ENCODE measurements around the gene GRIA1.

The GRIA1 gene

GRCh38 chr5:153632748-153633290 is 142.3 kb downstream of the GRIA1 start:
- Histone ChIP-seq H4K20me1 (ENCODE audit: insufficient read depth, low read length) (no peaks in the 10 kb centered on the region), H3K9ac (ENCODE audit: low read length) (no peak overlapping the region), H3K9me3 (ENCODE audit: insufficient read depth, low read length) (no peaks in the 10 kb centered on the region), H3K4me1 (ENCODE audit: low read length) (no peaks in the 10 kb centered on the region), H3K4me3 (ENCODE audit: low read length) (no peak overlapping the region), H3K27ac (ENCODE audit: low read length) (no peak overlapping the region), H2AFZ (ENCODE audit: low read depth, low read length) (no peak overlapping the region), H3K27me3 (ENCODE audit: low read depth, low read length) (no peaks in the 10 kb centered on the region; the same call in 1 of the 2 replicates), H3K79me2 (ENCODE audit: low read length) (no peaks in the 10 kb centered on the region), H3K4me2 (ENCODE audit: low read length) (no peak overlapping the region), H3K36me3 (replicated peaks; ENCODE audit: low read depth, low read length) (no peaks in the 10 kb centered on the region)
- TF ChIP-seq EZH2phosphoT487 (IDR thresholded peaks at IDR 0.05; ENCODE audit: low read depth) (no peak), CTCF (IDR thresholded peaks at IDR 0.05; ENCODE audit: low read depth, low read length) (no peak)

GRCh38 chr5:153636670-153637451 is 146.4 kb downstream of the GRIA1 start:
- Histone ChIP-seq H2AFZ (ENCODE audit: low read depth, low read length) (no peak overlapping the region), H4K20me1 (ENCODE audit: insufficient read depth, low read length) (no peaks in the 10 kb centered on the region), H3K36me3 (replicated peaks; ENCODE audit: low read depth, low read length) (no peaks in the 10 kb centered on the region), H3K4me1 (ENCODE audit: low read length) (no peaks in the 10 kb centered on the region), H3K27me3 (ENCODE audit: low read depth, low read length) (no peaks in the 10 kb centered on the region; the same call in 1 of the 2 replicates), H3K4me2 (ENCODE audit: low read length) (no peak overlapping the region), H3K79me2 (ENCODE audit: low read length) (no peaks in the 10 kb centered on the region), H3K27ac (ENCODE audit: low read length) (no peak overlapping the region), H3K9ac (ENCODE audit: low read length) (no peak overlapping the region), H3K9me3 (ENCODE audit: insufficient read depth, low read length) (no peaks in the 10 kb centered on the region), H3K4me3 (ENCODE audit: low read length) (no peak overlapping the region)
- TF ChIP-seq EZH2phosphoT487 (IDR thresholded peaks at IDR 0.05; ENCODE audit: low read depth) (no peak), CTCF (IDR thresholded peaks at IDR 0.05; ENCODE audit: low read depth, low read length) (no peak)

DNA sequence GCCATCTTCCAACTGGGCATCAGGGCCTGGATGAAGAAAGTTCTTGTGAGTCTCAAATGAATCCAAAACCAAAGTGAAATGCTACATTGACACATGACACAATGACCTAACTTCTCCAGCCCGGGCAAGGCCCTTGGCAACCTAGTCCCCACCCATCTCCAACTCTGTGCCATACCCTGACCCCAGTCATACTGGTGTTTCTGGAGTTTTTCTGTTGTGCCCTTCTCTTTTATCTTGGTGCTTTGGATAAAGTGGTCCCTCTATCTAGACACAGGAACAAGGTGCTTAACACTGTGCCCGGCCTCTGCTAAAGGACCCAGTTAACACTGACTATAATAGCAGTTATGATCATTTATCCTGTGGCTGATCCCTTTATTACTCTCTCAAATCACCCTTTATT is 149.8 kb downstream of the GRIA1 start:
- TF ChIP-seq CTCF (IDR thresholded peaks at IDR 0.05; ENCODE audit: low read depth, low read length), result no peak
- TF ChIP-seq EZH2phosphoT487 (IDR thresholded peaks at IDR 0.05; ENCODE audit: low read depth), result no peak
- Histone ChIP-seq H3K4me3 (ENCODE audit: low read length) (no peak overlapping the region), H3K9ac (ENCODE audit: low read length) (no peak overlapping the region), H3K4me2 (ENCODE audit: low read length) (no peak overlapping the region), H3K27ac (ENCODE audit: low read length) (no peak overlapping the region), H3K4me1 (ENCODE audit: low read length) (no peaks in the 10 kb centered on the region), H3K79me2 (ENCODE audit: low read length) (no peaks in the 10 kb centered on the region), H3K36me3 (replicated peaks; ENCODE audit: low read depth, low read length) (no peaks in the 10 kb centered on the region), H4K20me1 (ENCODE audit: insufficient read depth, low read length) (no peaks in the 10 kb centered on the region), H2AFZ (ENCODE audit: low read depth, low read length) (no peak overlapping the region), H3K9me3 (ENCODE audit: insufficient read depth, low read length) (no peaks in the 10 kb centered on the region), H3K27me3 (ENCODE audit: low read depth, low read length) (no peaks in the 10 kb centered on the region)

- Histone ChIP-seq H4K20me1 (ENCODE audit: insufficient read depth, low read length) (no peaks in the 10 kb centered on the region), H2AFZ (ENCODE audit: low read depth, low read length) (no peak overlapping the region), H3K36me3 (replicated peaks; ENCODE audit: low read depth, low read length) (no peaks in the 10 kb centered on the region), H3K4me2 (ENCODE audit: low read length) (no peak overlapping the region), H3K79me2 (ENCODE audit: low read length) (no peaks in the 10 kb centered on the region), H3K27ac (ENCODE audit: low read length) (no peak overlapping the region), H3K4me1 (ENCODE audit: low read length) (no peaks in the 10 kb centered on the region), H3K4me3 (ENCODE audit: low read length) (no peak overlapping the region), H3K9ac (ENCODE audit: low read length) (no peak overlapping the region), H3K27me3 (ENCODE audit: low read depth, low read length) (no peaks in the 10 kb centered on the region), H3K9me3 (ENCODE audit: insufficient read depth, low read length) (no peaks in the 10 kb centered on the region)
- TF ChIP-seq EZH2phosphoT487 (IDR thresholded peaks at IDR 0.05; ENCODE audit: low read depth) (no peak), CTCF (IDR thresholded peaks at IDR 0.05; ENCODE audit: low read depth, low read length) (no peak)
Observed at GRCh38 chr5:153641183-153641688, 150.8 kb downstream of the GRIA1 start.
